SU-DHL-6 (cell line): ENCODE data around the gene CRYAA.
"Not testable (repeated sequence)": the region's sequence is repeated elsewhere in the genome, so short reads cannot be mapped to it uniquely, and the experiment has no call there.

Experiments
- H2AFZ ChIP-seq: fragments of 200-600 bp; sonication (generic); 2 replicates; pipeline ENCODE4 v1.6.1; 2014; ENCODE audit warnings: low read depth, mild to moderate bottlenecking, moderate library complexity, mixed read lengths, antibody characterized with exemption, low read length; ENCODE audit not compliant: severe bottlenecking
- H3F3A ChIP-seq: fragments of 200-600 bp; shearing (Covaris generic); 2 replicates; pipeline ENCODE4 v1.6.0; 2016; ENCODE audit warnings: antibody characterized with exemption, mild to moderate bottlenecking; ENCODE audit not compliant: insufficient read depth
- H3K27ac ChIP-seq: fragments of 200-600 bp; sonication (generic); 2 replicates; pipeline ENCODE4 v1.5.1; 2016; ENCODE audit warnings: low read depth, mild to moderate bottlenecking, low read length, moderate library complexity, mixed read lengths
- H3K27me3 ChIP-seq: fragments of 200-600 bp; sonication (generic), shearing (Covaris generic); 2 replicates; pipeline ENCODE4 v1.6.0; 2014; ENCODE audit warnings: mild to moderate bottlenecking, low read length
- H3K36me3 ChIP-seq: fragments of 200-600 bp; sonication (generic); 2 replicates; pipeline ENCODE4 v1.6.1; 2014; ENCODE audit warnings: mild to moderate bottlenecking, low read length, mixed read lengths
- H3K4me2 ChIP-seq: fragments of 300-600, 200-600 bp; shearing (Covaris generic), sonication (generic); 2 replicates; pipeline ENCODE4 v1.6.0; 2014; ENCODE audit warnings: low read length, low read depth, mild to moderate bottlenecking; ENCODE audit not compliant: poor library complexity, severe bottlenecking
- H3K4me3 ChIP-seq: fragments of 200-600 bp; sonication (generic); 2 replicates; pipeline ENCODE4 v1.5.1; 2014; ENCODE audit warnings: antibody characterized with exemption, low read length, mild to moderate bottlenecking, mixed read lengths; ENCODE audit not compliant: insufficient read depth, poor library complexity, severe bottlenecking
- H3K79me2 ChIP-seq: fragments of 200-600 bp; sonication (generic); 2 replicates; pipeline ENCODE4 v1.6.1; 2014; ENCODE audit warnings: mild to moderate bottlenecking, low read length, moderate library complexity; ENCODE audit not compliant: insufficient read depth
- H3K9ac ChIP-seq: fragments of 200-600 bp; sonication (generic); 2 replicates; pipeline ENCODE4 v1.7.0; 2014; ENCODE audit warnings: mild to moderate bottlenecking, low read length
- H3K9me2 ChIP-seq: fragments of 200-600 bp; sonication (generic); replicated peaks from 2 replicates; pipeline ENCODE4 v1.6.1; 2014; ENCODE audit warnings: low read length; ENCODE audit not compliant: insufficient read depth
- H3K9me3 ChIP-seq: fragments of 200-600 bp; sonication (generic); 2 replicates; pipeline ENCODE4 v1.6.1; 2014; ENCODE audit warnings: low read length, mixed read lengths; ENCODE audit not compliant: insufficient read depth
- H4K20me1 ChIP-seq: fragments of 200-600 bp; sonication (generic); 2 replicates; pipeline ENCODE4 v1.6.1; 2014; ENCODE audit warnings: low read depth, mild to moderate bottlenecking, antibody characterized with exemption, low read length, moderate library complexity, mixed read lengths
- EZH2phosphoT487 ChIP-seq: fragments of 200-600 bp; sonication (generic), shearing (Covaris generic); conservative IDR thresholded peaks from 2 replicates; pipeline ENCODE4 v1.6.1; 2018; ENCODE audit warnings: mild to moderate bottlenecking, antibody characterized with exemption, low read length, moderate library complexity, mixed read lengths
- TF ChIP-seq, protein P1 (sequence below): fragments of 200-600 bp; sonication (generic); IDR thresholded peaks from one replicate; pipeline ENCODE4 v1.5.1; 2017; ENCODE audit warnings: antibody characterized with exemption, mild to moderate bottlenecking, low read length, moderate library complexity; ENCODE audit not compliant: insufficient read depth, poor library complexity, severe bottlenecking

The CRYAA gene

DNA sequence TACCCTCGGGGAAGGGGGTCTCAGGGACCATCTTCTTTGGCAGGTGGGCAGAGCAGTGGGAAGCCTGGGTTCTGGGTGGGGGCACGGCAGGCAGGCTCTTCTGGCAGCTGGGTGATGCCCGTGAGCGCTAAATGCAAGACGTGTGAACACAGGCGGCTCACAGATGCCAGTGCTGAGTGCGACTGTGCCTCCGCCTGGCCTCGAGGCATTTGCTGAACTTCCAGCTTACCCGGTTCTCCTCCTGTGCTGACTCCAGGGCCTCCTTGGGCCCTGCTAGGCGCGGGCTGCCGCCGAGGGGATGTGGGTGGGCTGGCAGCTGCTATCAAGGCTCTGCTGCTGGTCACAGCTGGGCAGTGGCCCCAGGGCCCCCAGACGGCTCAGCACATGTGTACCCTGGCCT is 12.2 kb downstream of the CRYAA start:
- H4K20me1 ChIP-seq, H3K27ac ChIP-seq: not testable (repeated sequence)

DNA sequence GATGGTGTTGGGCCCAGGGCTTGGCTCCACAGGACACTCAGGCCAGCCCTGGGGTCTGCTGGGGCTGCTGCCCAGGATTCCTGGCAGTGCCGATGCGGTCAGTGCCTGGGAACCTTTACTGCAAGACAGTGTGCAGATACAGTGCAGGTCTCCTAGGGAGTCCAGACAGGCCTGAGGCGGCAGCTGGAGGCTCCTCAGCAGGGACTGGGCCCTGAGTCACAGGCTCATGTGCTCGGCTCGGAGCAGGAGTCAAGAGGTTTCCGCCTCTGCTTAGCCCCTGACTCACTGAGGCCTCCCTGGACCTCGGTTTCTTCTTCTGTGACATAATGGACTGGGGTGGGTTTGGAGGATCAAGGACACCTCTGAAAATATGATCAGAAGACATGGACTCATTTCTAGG is 18.5 kb downstream of the CRYAA start:
- not testable (repeated sequence) for H4K20me1 ChIP-seq, H3K4me3 ChIP-seq, H3K27ac ChIP-seq, H3K79me2 ChIP-seq, H3K9me2 ChIP-seq, H3K27me3 ChIP-seq, H3F3A ChIP-seq, H3K9me3 ChIP-seq, H3K36me3 ChIP-seq, H3K9ac ChIP-seq, H3K4me2 ChIP-seq, H2AFZ ChIP-seq

More for the DNA sequence above, 12.2 kb downstream of the CRYAA start:
- H3K36me3 ChIP-seq, H3K4me2 ChIP-seq, H3K27me3 ChIP-seq, H3K79me2 ChIP-seq, H3K4me3 ChIP-seq, H2AFZ ChIP-seq, H3F3A ChIP-seq, H3K9ac ChIP-seq, H3K9me2 ChIP-seq, H3K9me3 ChIP-seq: not testable (repeated sequence)

DNA sequence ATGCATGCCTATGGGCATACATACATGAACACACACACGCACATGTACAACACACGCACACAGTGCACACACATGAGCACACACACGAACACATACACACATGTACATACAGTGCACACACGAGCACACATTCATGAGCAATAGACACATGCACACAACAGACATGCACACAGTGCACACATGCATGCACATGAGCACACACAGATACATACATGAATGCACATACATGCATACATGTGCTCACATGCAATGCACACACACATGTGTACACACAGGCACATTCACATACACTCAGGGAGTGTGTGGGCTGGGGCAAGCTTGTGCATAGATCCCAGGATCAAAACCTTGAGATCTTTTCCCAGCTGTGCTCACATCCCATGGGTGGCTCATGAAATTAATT is 18.9 kb downstream of the CRYAA start:
- no peaks in the 10 kb centered on the region for H3K9me3 ChIP-seq
- H3K9me2 ChIP-seq: no peaks in the 10 kb centered on the region
- H3K79me2 ChIP-seq: no peaks in the 10 kb centered on the region
- H3K9ac ChIP-seq: no peak overlapping the region
- TF ChIP-seq, protein P1, sequence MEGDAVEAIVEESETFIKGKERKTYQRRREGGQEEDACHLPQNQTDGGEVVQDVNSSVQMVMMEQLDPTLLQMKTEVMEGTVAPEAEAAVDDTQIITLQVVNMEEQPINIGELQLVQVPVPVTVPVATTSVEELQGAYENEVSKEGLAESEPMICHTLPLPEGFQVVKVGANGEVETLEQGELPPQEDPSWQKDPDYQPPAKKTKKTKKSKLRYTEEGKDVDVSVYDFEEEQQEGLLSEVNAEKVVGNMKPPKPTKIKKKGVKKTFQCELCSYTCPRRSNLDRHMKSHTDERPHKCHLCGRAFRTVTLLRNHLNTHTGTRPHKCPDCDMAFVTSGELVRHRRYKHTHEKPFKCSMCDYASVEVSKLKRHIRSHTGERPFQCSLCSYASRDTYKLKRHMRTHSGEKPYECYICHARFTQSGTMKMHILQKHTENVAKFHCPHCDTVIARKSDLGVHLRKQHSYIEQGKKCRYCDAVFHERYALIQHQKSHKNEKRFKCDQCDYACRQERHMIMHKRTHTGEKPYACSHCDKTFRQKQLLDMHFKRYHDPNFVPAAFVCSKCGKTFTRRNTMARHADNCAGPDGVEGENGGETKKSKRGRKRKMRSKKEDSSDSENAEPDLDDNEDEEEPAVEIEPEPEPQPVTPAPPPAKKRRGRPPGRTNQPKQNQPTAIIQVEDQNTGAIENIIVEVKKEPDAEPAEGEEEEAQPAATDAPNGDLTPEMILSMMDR: no peak
- no peaks in the 10 kb centered on the region for H3K36me3 ChIP-seq
- no peaks in the 10 kb centered on the region for H4K20me1 ChIP-seq
- no peak overlapping the region for H3K27ac ChIP-seq
- no peak overlapping the region for H3K4me2 ChIP-seq
- H3K4me3 ChIP-seq: no peak overlapping the region
- H3F3A ChIP-seq: no peaks in the 10 kb centered on the region
- no peak overlapping the region for H2AFZ ChIP-seq
- no peaks in the 10 kb centered on the region for H3K27me3 ChIP-seq

DNA sequence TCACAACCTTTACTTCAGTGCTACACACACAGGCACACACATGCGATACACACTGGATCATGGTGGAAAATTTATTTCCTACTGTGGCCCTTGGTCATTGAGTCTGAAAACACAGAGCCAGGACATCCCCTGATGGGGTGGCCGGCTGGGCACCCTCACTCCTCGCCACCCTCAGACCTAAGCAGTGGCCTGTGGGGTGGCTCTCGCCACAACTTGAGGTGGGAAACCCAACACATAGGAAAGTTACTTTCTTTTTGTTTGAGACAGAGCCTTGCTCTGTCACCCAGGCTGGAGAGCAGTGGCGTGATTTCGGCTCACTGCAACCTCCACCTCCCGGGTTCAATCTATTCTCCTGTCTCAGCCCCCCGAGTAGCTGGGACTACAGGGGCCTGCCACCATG is 19.4 kb downstream of the CRYAA start:
- H3K4me2 ChIP-seq: no peak overlapping the region
- no peaks in the 10 kb centered on the region for H3K9me2 ChIP-seq
- no peak overlapping the region for H3K9ac ChIP-seq
- H4K20me1 ChIP-seq: no peaks in the 10 kb centered on the region
- no peak overlapping the region for H3K27ac ChIP-seq
- no peaks in the 10 kb centered on the region for H3K79me2 ChIP-seq
- no peaks in the 10 kb centered on the region for H3K36me3 ChIP-seq
- no peak for TF ChIP-seq EZH2phosphoT487
- TF ChIP-seq, protein P1: no peak
- H3K27me3 ChIP-seq: no peaks in the 10 kb centered on the region
- no peak overlapping the region for H2AFZ ChIP-seq
- H3K4me3 ChIP-seq: no peak overlapping the region
- no peaks in the 10 kb centered on the region for H3K9me3 ChIP-seq
- H3F3A ChIP-seq: no peaks in the 10 kb centered on the region
